NT2/D1 (cell line): ENCODE results near the gene SP140L.

Experiments
- DNase-seq: peaks from one replicate; pipeline ENCODE4 v3.0.0-alpha.2; 2011; ENCODE audit warnings: low read depth, low spot score
- H3K27me3 ChIP-seq: 2 replicates; pipeline ENCODE4 v1.6.0; 2011; ENCODE audit warnings: mild to moderate bottlenecking; ENCODE audit not compliant: insufficient read length, insufficient read depth
- H3K36me3 ChIP-seq: 2 replicates; pipeline ENCODE4 v1.6.1; 2011; ENCODE audit warnings: mild to moderate bottlenecking, low read length, mixed read lengths; ENCODE audit not compliant: insufficient read depth, insufficient read length
- H3K4me1 ChIP-seq: 2 replicates; pipeline ENCODE4 v1.5.1; 2011; ENCODE audit not compliant: insufficient read depth, insufficient read length
- H3K4me3 ChIP-seq: 2 replicates; pipeline ENCODE4 v1.5.1; 2011; ENCODE audit warnings: low read depth; ENCODE audit not compliant: insufficient read length
- H3K9ac ChIP-seq: 2 replicates; pipeline ENCODE4 v1.6.0; 2011; ENCODE audit warnings: low read depth; ENCODE audit not compliant: insufficient read length
- H3K9me3 ChIP-seq: 2 replicates; pipeline ENCODE4 v1.5.1; 2011; ENCODE audit warnings: mild to moderate bottlenecking, low read length; ENCODE audit not compliant: insufficient read depth
- SUZ12 ChIP-seq: IDR thresholded peaks from 2 replicates; pipeline ENCODE4 v1.6.1; 2011; ENCODE audit not compliant: insufficient read length, insufficient read depth; ENCODE audit errors: extremely low read depth
- YY1 ChIP-seq: IDR thresholded peaks from 2 replicates; pipeline ENCODE4 v1.6.1; 2011; ENCODE audit not compliant: insufficient read length, insufficient read depth
- ZNF274 ChIP-seq: IDR thresholded peaks from 2 replicates; pipeline ENCODE4 v1.6.1; 2011; ENCODE audit warnings: mild to moderate bottlenecking, low read depth, low read length

Gene SP140L

DNA sequence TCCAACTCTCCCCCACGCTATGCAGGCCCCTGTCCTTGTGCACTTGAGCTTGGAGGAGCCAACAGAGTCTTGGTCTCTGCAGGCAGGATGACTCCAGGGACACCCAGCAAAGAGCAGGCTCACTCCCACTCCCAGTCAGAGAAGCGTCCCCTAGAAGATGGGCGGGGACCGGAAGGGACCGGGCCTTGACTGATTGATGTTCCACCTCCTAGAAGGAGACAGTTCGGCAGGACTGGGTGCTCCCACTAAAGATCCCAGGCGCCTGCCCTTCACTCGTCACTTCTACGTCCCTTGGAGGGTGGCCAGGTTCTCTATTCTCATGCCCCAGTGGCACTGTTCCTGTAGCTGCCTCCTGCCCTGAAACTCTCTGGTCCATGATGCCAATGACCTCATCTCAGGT lies 85.9 kb downstream of the SP140L start:
- Histone ChIP-seq H3K9me3 (no peaks in the 10 kb centered on the region), H3K27me3 (peaks cover 49% of the 10 kb centered on the region), H3K4me3 (no peak overlapping the region), H3K9ac (no peak overlapping the region), H3K36me3 (no peaks in the 10 kb centered on the region), H3K4me1 (peaks cover 4% of the 10 kb centered on the region)
- DNase-seq, result no peak
- no peak for TF ChIP-seq ZNF274
- no peak for TF ChIP-seq YY1
- TF ChIP-seq SUZ12, result no peak

DNA sequence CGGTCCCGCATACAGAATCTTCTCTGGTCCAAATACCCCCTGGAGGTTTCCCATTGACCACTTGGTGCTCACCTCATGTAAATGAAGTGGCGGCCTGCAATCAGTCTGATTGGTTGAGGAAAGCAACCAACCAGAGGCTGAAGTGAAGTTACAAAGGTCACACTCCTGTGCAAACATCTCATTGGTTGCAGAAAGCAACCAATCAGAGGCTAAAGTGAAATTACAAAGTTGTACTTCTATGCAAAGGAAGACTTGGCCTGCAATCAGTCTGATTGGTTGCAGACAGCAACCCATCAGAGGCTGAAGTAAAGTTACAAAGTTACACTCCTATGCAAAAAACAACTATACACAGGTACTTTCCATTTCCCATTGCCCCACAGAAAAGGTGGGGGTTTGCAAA lies 86.5 kb downstream of the SP140L start:
- no peak for DNase-seq
- no peaks in the 10 kb centered on the region for H3K9me3 ChIP-seq
- H3K27me3 ChIP-seq, result peaks cover 49% of the 10 kb centered on the region
- H3K36me3 ChIP-seq, result no peaks in the 10 kb centered on the region
- peaks cover 4% of the 10 kb centered on the region for H3K4me1 ChIP-seq
- no peak overlapping the region for H3K9ac ChIP-seq
- no peak overlapping the region for H3K4me3 ChIP-seq
- TF ChIP-seq YY1 (no peak), SUZ12 (no peak), ZNF274 (no peak)

DNA sequence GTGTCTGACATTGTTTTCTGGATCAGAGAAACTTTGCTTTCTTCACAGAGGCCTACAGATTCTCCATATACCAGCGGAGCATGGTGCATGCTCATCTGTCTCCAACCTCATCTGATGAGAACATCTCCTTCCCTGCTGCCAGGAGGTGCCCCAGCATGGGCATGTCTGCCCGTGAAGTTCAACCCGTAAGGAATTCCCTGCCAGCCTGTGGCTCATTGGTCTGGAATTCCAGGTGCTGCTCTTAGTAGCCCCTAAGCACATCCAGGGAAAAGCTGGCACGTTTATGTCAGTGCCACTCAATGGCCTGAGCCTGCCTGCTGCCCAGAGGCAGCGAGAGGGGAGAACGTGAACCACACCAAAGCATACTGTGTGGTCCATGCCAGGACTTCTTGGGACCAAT lies 87.3 kb downstream of the SP140L start:
- peaks cover 4% of the 10 kb centered on the region for H3K4me1 ChIP-seq
- H3K9me3 ChIP-seq, result no peaks in the 10 kb centered on the region
- peaks cover 46% of the 10 kb centered on the region for H3K27me3 ChIP-seq
- no peak overlapping the region for H3K4me3 ChIP-seq
- H3K36me3 ChIP-seq, result no peaks in the 10 kb centered on the region
- TF ChIP-seq ZNF274, result no peak
- no peak for TF ChIP-seq SUZ12
- TF ChIP-seq YY1, result no peak
- H3K9ac ChIP-seq, result no peak overlapping the region
- DNase-seq, result no peak

DNA sequence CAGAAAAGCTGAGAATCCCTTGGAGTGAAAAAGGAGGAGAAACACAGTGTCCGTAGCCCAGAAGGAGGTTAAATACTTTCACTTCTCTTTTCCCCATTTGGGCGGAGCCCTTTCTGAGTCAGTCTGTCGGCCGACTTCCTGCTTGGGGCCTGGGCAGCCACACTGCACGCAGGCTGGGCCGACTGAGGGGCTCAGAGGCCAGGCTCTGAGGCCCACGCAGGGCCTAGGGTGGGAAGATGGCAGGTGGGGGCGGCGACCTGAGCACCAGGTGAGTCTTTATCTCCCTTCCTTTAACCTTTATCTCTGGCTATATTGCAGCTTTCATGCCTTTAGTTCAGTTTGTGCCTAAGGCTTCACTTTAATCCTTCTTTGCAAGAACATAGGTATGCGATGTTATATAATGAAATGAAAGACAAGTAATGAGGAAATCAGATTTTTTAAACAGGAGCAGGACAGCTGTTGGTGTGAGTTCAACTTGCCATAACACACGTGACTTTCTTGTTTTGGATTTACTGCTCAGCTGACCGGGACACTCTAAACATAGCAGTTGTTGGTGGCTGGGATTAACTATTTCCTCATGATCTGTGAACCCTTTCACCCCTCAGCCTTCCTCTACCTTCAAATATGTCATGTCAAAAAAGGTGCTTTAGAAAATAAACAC lies 89.2 kb downstream of the SP140L start, which contains the start of gene SP100:
SP100 (plus strand) TSS at position 141 of the 661 bp plus-strand sequence; CDS start at position 237, 96 bp downstream.
- TF ChIP-seq SUZ12 (no peak), ZNF274 (no peak), YY1 (no peak)
- Histone ChIP-seq H3K4me3 (no peak within 1 kb of the TSS), H3K36me3 (no peaks in the 10 kb centered on the region), H3K9ac (no peak within 1 kb of the TSS), H3K9me3 (no peaks in the 10 kb centered on the region), H3K4me1 (peaks cover 1% of the 10 kb centered on the region), H3K27me3 (peaks cover 28% of the 10 kb centered on the region)
- DNase-seq, result no peak

DNA sequence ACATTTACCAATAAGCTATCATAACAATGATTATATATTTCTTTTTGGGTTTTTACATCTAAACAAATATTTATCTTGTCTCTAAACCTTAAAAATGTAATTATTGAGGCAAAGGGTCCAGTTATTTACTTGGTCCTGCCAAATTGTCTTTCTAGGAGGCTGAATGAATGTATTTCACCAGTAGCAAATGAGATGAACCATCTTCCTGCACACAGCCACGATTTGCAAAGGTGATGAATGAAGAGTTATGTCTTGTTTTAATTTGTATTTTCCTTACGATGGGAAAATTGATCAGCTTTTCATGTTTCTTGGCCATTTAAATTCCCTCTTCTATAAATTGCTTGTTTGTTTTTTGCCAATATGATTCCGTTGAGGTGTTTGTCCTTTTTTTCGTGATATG lies 90.4 kb downstream of the SP140L start:
- DNase-seq, result no peak
- H3K4me1 ChIP-seq, result no peaks in the 10 kb centered on the region
- no peak overlapping the region for H3K9ac ChIP-seq
- TF ChIP-seq YY1, result no peak
- no peak for TF ChIP-seq ZNF274
- no peak for TF ChIP-seq SUZ12
- H3K4me3 ChIP-seq, result no peak overlapping the region
- peaks cover 15% of the 10 kb centered on the region for H3K27me3 ChIP-seq
- H3K9me3 ChIP-seq, result no peaks in the 10 kb centered on the region
- no peaks in the 10 kb centered on the region for H3K36me3 ChIP-seq

DNA sequence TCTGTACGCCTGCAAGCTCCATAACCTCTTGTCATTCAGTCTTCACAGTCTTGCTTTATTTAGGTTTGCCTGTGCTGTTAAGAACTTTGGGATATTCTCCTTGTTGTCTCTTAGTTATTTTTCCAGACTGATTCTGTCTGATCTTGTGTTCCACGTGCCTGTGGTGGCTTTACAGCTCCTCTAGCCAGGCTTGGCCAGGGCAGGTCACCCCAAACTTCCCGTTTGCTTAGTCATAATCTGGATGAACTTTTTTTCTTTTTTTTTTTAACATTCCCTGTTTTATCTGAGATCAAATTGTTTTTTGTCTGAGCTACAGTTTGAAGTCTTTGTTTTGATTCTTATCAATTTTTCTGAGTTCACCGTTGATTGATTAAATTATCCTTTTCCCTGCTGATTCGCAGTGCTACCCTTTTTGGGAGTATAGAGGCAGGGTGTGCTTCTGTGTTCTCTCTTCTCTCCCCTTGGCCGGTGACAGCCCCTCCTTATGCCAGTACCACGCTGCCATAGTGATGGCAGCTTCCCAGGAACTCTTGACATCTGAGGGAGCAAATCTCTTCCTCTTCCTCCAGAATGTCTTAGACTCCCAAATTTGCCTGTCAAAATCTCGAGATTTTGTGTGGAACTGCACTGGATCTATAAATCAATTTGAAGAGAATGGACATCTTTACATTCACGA lies 91.5 kb downstream of the SP140L start:
- Histone ChIP-seq H3K4me3 (no peak overlapping the region), H3K4me1 (no peaks in the 10 kb centered on the region), H3K36me3 (no peaks in the 10 kb centered on the region), H3K27me3 (peaks cover 5% of the 10 kb centered on the region), H3K9me3 (no peaks in the 10 kb centered on the region), H3K9ac (no peak overlapping the region)
- TF ChIP-seq YY1 (no peak), ZNF274 (no peak), SUZ12 (no peak)
- no peak for DNase-seq

DNA sequence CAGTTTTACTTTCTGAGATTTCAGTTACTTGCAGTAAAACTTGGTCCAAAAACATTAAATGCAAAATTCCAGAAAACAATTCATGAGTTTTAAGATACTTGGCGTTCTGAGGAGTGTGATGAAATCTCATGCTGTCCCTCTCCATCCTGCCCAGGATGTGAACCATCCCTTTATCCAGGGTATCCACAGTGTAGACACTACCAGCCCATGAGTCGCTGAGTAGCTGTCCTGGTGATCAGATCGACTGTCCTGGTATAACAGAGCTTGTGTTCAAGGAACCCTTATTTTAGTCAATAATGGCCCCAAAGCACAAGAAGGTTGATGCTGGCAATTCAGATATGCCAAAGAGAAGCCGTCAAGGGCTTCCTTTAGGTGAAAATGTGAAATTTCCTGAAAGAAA lies 92.2 kb downstream of the SP140L start:
- no peak overlapping the region for H3K4me3 ChIP-seq
- no peak overlapping the region for H3K9ac ChIP-seq
- TF ChIP-seq YY1 (no peak), SUZ12 (no peak), ZNF274 (no peak)
- no peaks in the 10 kb centered on the region for H3K36me3 ChIP-seq
- no peak for DNase-seq
- no peaks in the 10 kb centered on the region for H3K9me3 ChIP-seq
- peaks cover 4% of the 10 kb centered on the region for H3K27me3 ChIP-seq
- H3K4me1 ChIP-seq, result no peaks in the 10 kb centered on the region
